Measurements from ENCODE around the gene PGBD5. TPM values are rescaled to one million over a fixed set of nuclear protein-coding genes. Genes with fewer than 3 reads are reported as not detected.

The PGBD5 gene
- total RNA-seq, 1 donor from 2014 or later: 1.8 TPM

DNA sequence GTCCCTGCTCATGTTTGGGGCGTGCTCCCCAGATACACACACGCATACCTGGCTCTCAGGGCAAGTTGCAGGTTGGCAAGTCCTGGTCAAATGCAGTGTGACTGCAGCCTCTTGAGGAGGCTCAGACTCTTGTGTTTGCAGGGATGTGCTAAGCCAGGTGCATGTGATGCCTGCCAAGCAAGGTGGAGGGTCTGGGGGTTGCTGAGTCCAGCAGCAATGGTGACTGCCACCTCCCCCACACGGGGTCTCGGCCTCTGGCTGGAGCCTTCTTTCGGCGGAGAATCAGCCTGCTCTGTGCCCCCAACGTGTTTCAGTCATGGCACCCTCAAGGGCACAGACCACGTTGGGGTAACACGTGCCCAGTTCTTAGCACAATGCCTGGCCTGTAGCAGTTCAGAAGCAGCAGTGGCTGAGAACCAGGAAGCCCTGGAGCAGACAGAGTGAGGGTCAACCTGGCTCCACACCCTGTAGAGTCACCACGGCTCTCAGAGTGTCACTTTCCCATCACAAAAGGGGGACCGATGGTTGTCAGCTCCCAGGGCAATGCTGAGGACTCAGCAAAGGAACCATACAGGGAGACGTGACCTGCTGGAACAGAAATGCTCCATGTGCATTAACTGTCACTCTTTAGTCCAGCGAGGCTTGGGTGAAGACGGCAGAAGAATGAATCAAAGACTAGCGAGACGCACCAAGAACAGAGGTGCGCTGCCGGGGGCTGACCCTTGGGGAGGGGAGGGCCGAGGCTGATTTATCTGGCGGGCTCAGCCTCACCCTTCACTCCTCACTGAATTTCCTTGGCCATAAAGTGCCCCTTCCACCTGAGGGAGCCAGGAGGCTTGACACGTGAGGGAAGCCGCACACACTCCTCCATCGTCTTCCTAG lies 109.0 kb downstream of the PGBD5 start:
- Mint-ChIP-seq H3K4me1 (ENCODE audit: low read depth) (peaks cover 4% of the 10 kb centered on the region), H3K27ac (ENCODE audit: unreplicated experiment) (no peak overlapping the region), H3K27me3 (ENCODE audit: low read depth) (peaks cover 2% of the 10 kb centered on the region), H3K36me3 (ENCODE audit: low read depth) (no peaks in the 10 kb centered on the region), H3K9me3 (ENCODE audit: low read depth) (no peaks in the 10 kb centered on the region), H3K4me3 (ENCODE audit: unreplicated experiment) (no peak overlapping the region)
- TF ChIP-seq, protein P1, sequence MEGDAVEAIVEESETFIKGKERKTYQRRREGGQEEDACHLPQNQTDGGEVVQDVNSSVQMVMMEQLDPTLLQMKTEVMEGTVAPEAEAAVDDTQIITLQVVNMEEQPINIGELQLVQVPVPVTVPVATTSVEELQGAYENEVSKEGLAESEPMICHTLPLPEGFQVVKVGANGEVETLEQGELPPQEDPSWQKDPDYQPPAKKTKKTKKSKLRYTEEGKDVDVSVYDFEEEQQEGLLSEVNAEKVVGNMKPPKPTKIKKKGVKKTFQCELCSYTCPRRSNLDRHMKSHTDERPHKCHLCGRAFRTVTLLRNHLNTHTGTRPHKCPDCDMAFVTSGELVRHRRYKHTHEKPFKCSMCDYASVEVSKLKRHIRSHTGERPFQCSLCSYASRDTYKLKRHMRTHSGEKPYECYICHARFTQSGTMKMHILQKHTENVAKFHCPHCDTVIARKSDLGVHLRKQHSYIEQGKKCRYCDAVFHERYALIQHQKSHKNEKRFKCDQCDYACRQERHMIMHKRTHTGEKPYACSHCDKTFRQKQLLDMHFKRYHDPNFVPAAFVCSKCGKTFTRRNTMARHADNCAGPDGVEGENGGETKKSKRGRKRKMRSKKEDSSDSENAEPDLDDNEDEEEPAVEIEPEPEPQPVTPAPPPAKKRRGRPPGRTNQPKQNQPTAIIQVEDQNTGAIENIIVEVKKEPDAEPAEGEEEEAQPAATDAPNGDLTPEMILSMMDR (IDR thresholded peaks at IDR 0.05): no peak
- no peak for DNase-seq (ENCODE audit: low spot score)

DNA sequence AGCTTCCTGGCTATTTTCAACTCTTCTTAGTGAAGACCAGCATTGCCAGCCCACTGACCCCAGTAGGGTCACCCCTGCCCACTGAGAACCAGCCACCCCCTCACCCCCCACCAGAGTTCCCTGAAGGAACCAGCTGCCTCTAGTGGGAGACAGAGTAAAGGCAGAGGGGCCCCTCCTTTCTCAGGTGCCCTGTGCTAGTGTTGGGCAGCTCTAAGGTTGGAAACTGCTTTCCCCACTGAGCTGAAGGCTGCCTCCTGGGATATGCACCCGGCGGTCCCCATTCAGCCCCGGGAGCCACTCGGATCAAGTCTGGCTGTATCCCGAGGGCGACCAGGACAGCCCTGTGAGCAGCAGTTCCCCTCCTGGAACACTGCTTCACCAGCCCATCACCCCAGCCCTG lies 111.0 kb downstream of the PGBD5 start:
- Mint-ChIP-seq H3K9me3 (ENCODE audit: low read depth) (no peaks in the 10 kb centered on the region), H3K27me3 (ENCODE audit: low read depth) (peaks cover 2% of the 10 kb centered on the region)

DNA sequence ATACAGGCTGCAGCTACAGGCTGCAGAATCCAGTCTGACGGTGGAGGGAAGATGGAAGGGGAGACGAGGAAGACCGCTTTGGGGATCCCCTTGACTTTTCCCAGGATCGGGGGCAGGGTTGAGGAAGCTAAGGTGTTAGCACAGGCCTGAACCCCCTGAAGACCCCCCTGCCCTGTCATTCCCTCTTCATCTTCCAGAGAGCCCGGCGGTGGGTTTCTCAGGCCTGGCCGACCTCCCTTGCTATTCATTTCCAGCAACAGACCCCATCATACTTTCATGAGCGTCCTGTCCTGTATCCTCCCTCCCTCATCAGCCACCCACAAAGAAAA lies 112.0 kb downstream of the PGBD5 start:
- H3K4me3 Mint-ChIP-seq (ENCODE audit: unreplicated experiment): no peak overlapping the region
- DNase-seq (ENCODE audit: low spot score): no peak
- H3K9me3 Mint-ChIP-seq (ENCODE audit: low read depth): no peaks in the 10 kb centered on the region
- H3K4me1 Mint-ChIP-seq (ENCODE audit: low read depth): peaks cover 11% of the 10 kb centered on the region
- no peak overlapping the region for H3K27ac Mint-ChIP-seq (ENCODE audit: unreplicated experiment)
- H3K27me3 Mint-ChIP-seq (ENCODE audit: low read depth): peaks cover 2% of the 10 kb centered on the region
- TF ChIP-seq, protein P1 (IDR thresholded peaks at IDR 0.05): no peak
- H3K36me3 Mint-ChIP-seq (ENCODE audit: low read depth): no peaks in the 10 kb centered on the region

More for the DNA sequence above, 111.0 kb downstream of the PGBD5 start:
- DNase-seq (ENCODE audit: low spot score): no peak
- TF ChIP-seq, protein P1 (IDR thresholded peaks at IDR 0.05): no peak
- Mint-ChIP-seq H3K27ac (ENCODE audit: unreplicated experiment) (no peak overlapping the region), H3K4me1 (ENCODE audit: low read depth) (peaks cover 11% of the 10 kb centered on the region), H3K36me3 (ENCODE audit: low read depth) (no peaks in the 10 kb centered on the region), H3K4me3 (ENCODE audit: unreplicated experiment) (no peak overlapping the region)

DNA sequence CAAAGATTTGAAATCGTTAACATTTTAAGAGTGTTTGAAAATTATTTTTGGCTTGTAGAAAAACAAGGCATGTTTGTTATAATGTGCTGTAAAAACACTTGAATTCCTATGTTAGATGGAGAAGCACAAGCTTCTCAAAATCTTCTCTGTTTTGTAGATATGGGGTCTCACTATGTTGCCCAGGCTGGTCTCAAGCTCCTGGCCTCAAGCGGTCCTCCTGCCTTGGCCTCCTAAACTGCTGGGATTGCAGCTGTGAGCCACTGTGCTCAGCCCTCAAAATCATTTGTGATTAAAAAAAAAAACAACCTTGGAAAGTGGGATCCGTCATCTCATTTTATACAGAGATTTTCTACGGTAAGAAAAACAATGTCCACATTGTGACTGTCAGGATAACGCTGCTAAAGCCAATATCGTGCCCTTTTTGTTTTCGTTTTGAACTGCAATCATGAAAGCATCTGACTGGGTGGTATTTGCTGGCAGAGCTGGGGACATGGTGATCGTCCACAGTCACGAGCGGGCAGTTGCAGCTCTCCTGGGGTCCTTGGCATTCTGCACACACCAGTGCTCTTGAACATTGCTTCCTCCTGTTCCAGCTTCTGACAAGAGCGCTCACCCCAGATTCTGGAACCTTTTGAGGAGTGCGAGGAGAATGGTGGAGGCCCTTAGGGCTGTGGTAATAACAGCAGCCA lies 112.5 kb downstream of the PGBD5 start:
- Mint-ChIP-seq H3K9me3 (ENCODE audit: low read depth) (no peaks in the 10 kb centered on the region), H3K27ac (ENCODE audit: unreplicated experiment) (no peak overlapping the region), H3K27me3 (ENCODE audit: low read depth) (peaks cover 2% of the 10 kb centered on the region), H3K4me3 (ENCODE audit: unreplicated experiment) (no peak overlapping the region), H3K36me3 (ENCODE audit: low read depth) (no peaks in the 10 kb centered on the region), H3K4me1 (ENCODE audit: low read depth) (peaks cover 11% of the 10 kb centered on the region)
- no peak for DNase-seq (ENCODE audit: low spot score)
- TF ChIP-seq, protein P1 (IDR thresholded peaks at IDR 0.05): no peak

DNA sequence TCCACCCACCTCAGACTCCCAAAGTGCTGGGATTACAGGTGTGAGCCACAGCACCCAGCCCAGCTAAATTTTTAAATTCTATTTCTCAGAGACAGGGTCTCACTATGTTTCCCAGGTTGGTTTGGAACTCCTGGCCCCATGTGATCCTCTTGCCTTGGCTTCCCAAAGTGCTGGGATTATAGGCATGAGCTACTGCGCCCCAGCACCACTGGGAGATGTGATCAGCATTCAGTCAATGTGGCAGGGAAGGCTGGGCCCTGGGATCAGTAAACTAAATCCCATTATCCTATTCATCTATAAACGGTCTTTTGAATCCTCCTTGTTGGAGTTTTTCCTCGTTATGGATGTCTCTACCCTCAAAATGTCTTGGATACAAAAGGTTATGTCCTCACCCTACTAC lies 113.5 kb downstream of the PGBD5 start:
- TF ChIP-seq, protein P1 (IDR thresholded peaks at IDR 0.05): no peak
- no peaks in the 10 kb centered on the region for H3K9me3 Mint-ChIP-seq (ENCODE audit: low read depth)
- H3K4me1 Mint-ChIP-seq (ENCODE audit: low read depth): peaks cover 13% of the 10 kb centered on the region
- H3K27ac Mint-ChIP-seq (ENCODE audit: unreplicated experiment): no peak overlapping the region
- peaks cover 2% of the 10 kb centered on the region for H3K27me3 Mint-ChIP-seq (ENCODE audit: low read depth)
- H3K36me3 Mint-ChIP-seq (ENCODE audit: low read depth): no peaks in the 10 kb centered on the region
- DNase-seq (ENCODE audit: low spot score): no peak
- no peak overlapping the region for H3K4me3 Mint-ChIP-seq (ENCODE audit: unreplicated experiment)

Measured in chondrocyte (in vitro differentiated cells).